Left renal pelvis (tissue), 4 donors: ENCODE data around the gene ASH1L. TPM values are rescaled to one million over a fixed set of nuclear protein-coding genes. Genes with fewer than 3 reads are reported as not detected.
"Not testable (repeated sequence)": the region's sequence is repeated elsewhere in the genome, so short reads cannot be mapped to it uniquely, and the experiment has no call there.

Source experiments
- DNase-seq, 4 donors: peaks; one replicate each; pipeline ENCODE4 v3.0.0-alpha.2; 2013; ENCODE audit warnings: low read depth in 4 of 4, low spot score in 3 of 4
- polyA plus RNA-seq, 4 donors: library from polyadenylated mRNA; unstranded; fragments of 120-200 nt; gene quantifications; one replicate each; pipeline ENCODE4 v1.2.1, GENCODE V29; 2013; ENCODE audit not compliant: insufficient read length in 4 of 4

ASH1L gene
- polyA plus RNA-seq, 4 donors = 38.3 to 45.5 (median 42.3) TPM

- DNase-seq = peak in 3 of 4 donors; percentile 6 to 12 (median 7)
Observed at GRCh38 chr1:155499953-155500639, 62.5 kb downstream of the ASH1L start.

- DNase-seq = no peak
Observed at GRCh38 chr1:155499263-155499662, 63.3 kb downstream of the ASH1L start.

- DNase-seq = not testable (repeated sequence)
Observed at GRCh38 chr1:155493595-155493994, 69.0 kb downstream of the ASH1L start.

GRCh38 chr1:155488419-155488818 is 74.2 kb downstream of the ASH1L start:
- not testable (repeated sequence) for DNase-seq

- no peak for DNase-seq
Observed at GRCh38 chr1:155487541-155487940, 75.1 kb downstream of the ASH1L start.

- not testable (repeated sequence) for DNase-seq
Observed at GRCh38 chr1:155486952-155487351, 75.7 kb downstream of the ASH1L start.

DNA sequence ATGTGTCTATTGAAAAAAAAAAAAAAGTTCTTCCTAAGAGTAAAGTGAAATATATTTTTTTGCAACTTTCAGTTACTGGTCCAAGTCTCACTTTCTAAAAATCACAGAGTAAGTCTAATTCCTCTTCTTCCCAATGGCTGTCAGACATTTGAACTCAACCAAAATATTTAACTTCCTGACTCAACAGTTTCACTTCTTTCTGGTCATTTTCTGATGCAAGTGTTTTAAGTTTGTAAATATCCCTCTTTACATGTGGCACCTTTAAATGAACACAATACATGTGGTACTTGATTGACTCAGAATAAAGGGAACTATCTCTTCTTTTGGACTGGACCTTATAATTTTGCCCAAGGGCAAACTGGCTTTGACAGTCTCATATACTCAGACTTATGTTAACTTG is 76.7 kb downstream of the ASH1L start:
- no peak for DNase-seq

- no peak for DNase-seq
Observed at GRCh38 chr1:155485222-155485621, 77.4 kb downstream of the ASH1L start.

DNA sequence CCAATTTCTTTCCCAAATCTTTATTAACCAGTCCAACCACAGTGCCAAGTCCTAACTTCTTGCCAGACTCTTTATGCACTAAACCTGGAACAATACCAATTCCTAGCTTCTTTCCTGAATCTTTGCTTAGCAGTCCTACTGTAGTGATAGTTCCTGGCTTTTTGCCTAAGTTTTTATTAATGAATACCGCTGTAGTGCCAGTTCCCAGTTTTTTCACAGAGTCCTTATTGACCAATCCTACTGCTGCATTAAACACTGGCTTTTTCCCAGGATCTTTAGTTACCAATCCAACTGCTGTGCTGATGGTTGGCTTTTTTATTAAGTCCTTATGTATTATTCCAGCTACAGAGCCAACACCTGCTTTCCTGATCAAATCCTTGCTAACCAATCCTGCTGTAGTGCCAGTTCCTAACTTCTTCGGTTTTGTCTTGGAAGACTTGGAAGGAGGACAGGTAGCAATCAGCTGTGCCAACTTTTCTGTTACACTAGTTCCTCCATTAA is 80.8 kb downstream of the ASH1L start:
- DNase-seq = no peak

DNA sequence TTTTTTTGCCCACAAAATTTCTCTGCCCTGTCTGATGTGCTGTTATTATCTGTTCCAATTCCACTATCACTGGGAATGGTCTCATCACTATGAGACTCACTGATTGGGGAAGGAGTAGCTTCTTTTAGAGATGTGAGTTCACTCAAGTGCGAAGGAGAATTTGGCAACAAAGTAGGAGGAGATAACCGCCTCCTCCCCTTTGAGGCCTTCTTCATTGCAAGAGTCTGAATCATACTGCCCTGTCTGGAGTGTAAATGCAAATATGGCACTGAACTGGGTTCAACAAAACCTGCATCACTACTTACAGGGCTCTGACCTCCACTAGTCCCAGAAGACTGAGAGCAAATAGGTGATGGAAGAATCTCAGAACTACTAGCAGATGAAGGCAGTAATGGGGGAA is 83.4 kb downstream of the ASH1L start:
- DNase-seq = no peak

- DNase-seq = no peak
Observed at GRCh38 chr1:155478270-155478852, 84.2 kb downstream of the ASH1L start.

DNA sequence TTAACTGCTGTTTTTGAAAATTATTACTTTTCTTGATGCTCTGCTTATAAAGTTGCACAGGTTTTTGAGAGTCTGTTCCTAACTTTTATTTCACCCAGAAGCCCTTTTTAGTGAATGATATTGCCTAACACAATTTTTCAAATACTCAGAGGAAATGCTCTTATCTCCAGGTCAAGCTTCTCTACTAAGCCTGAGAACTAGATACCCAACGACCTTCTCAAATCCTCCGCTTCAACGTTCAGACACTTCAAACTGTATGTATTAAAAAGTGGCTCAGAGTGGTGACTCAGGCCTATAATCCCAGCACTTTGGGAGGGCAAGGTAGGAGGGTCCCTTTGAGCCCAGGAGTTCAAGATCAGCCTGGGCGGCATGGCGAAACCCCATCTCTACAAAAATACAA is 88.5 kb downstream of the ASH1L start:
- no peak for DNase-seq

- no peak for DNase-seq
Observed at GRCh38 chr1:155473151-155473821, 89.3 kb downstream of the ASH1L start.

GRCh38 chr1:155472491-155473083 is 90.0 kb downstream of the ASH1L start:
- DNase-seq = no peak

- no peak for DNase-seq
Observed at GRCh38 chr1:155471891-155472290, 90.7 kb downstream of the ASH1L start.

- DNase-seq = no peak
Observed at GRCh38 chr1:155471026-155471425, 91.6 kb downstream of the ASH1L start.

- no peak for DNase-seq
Observed at GRCh38 chr1:155466996-155467395, 95.6 kb downstream of the ASH1L start.

DNA sequence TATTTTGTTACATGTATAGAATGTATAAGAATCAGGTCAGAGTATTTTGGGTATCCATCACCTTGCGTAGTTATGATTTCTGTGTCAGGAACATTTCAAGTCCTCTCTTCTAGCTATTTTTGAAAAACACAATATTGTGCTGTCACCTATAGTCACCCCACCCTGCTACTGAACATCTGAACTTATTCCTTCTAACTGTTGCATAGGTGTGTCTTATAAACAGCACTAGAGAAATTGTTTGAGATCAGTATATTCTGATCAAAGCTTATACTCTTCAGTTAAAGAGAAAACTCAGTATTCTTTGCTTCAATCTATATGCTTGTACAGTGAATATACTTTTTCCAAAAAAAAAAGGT is 96.0 kb downstream of the ASH1L start:
- DNase-seq = no peak

GRCh38 chr1:155463865-155464650 is 98.5 kb downstream of the ASH1L start:
- DNase-seq = no peak

DNA sequence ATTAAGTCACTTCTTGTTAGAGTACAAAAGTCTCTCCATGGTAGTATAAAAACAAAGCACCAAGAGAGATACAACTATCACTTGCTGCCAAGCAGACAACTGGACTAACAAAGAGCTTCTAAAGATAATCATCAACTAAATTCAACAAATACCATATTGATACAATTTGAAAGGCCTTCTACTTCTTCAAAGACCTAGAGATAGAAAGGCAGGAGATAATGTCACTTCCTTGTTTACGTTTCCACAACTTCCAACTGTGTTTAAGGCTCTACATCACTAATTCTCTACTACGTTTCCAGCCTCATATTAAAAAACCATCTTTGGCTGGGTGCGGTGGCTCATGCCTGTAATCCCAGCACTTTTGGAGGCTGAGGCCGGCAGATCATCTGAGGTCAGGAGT is 104.5 kb downstream of the ASH1L start:
- no peak for DNase-seq

DNA sequence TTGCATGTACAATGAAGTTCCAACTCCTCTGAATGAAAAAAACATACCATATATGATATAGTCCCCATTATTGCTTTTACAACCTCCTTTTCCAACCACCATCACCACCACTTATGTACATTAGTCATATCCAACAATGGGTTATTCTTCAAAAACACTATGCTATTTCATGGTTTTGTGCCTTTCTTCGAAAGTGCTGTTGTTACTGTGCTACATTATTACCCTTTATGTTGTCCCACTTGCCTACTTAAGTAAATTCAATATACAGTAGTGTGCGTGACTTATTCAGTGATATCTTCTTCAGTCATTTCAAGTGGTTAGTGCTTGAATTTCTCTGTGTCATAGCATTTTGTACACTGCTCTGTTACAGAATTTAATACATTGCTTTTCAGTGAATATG is 105.3 kb downstream of the ASH1L start:
- no peak for DNase-seq
